Astrocyte of the spinal cord (primary cell): Measurements from ENCODE around the gene SORCS2.

ENCODE experiments used
- DNase-seq: peaks from one replicate; pipeline ENCODE4 v3.0.0; 2011; ENCODE audit warnings: low read depth, low spot score
- H3K4me3 ChIP-seq: 2 replicates; pipeline ENCODE4 v1.5.1; 2011; ENCODE audit warnings: low read depth, mild to moderate bottlenecking, low read length, moderate library complexity
- in situ Hi-C: cut with HindIII; loops from 2 replicates; pipeline ENCODE4 v1.10.0; 2017; ENCODE audit warnings: low sequenced_read_pairs
- TF ChIP-seq, protein P1 (sequence below): IDR thresholded peaks from 2 replicates; pipeline ENCODE4 v1.5.1; 2012; ENCODE audit warnings: low read depth, mild to moderate bottlenecking, low read length, inconsistent platforms

SORCS2 gene

DNA sequence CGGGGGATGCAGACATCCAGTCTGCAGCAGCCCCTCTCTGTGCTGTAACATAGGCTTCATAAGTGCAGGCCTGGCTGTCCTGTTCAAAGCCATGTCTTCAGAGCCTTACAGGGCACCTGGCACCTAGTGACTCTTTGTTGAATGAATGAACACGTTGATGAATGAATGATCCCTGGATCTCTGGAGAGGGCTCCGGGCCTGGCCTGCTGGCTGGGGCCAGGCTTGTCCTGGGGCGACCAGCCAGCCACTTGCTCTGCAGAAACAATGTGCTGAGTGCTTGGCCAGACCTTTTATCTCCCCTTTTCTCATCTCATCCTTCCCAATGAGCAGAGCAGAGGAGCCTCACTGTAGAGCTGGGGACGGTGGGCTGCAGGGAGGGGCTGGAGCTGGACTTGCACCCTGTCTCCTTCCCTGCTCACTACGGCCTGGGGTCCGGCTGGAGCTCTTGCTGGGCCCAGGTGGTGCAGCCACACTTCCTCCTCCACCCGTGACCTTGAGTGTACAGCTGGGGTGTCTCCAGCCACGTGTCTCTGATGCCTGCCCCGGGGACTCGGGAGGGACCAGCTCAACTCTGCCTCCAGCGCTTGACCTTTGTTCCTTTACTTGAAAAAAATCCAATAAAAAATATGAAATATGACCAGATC lies 164.5 kb downstream of the SORCS2 start:
- no peak overlapping the region for H3K4me3 ChIP-seq
- DNase-seq, result no peak
- TF ChIP-seq, protein P1, sequence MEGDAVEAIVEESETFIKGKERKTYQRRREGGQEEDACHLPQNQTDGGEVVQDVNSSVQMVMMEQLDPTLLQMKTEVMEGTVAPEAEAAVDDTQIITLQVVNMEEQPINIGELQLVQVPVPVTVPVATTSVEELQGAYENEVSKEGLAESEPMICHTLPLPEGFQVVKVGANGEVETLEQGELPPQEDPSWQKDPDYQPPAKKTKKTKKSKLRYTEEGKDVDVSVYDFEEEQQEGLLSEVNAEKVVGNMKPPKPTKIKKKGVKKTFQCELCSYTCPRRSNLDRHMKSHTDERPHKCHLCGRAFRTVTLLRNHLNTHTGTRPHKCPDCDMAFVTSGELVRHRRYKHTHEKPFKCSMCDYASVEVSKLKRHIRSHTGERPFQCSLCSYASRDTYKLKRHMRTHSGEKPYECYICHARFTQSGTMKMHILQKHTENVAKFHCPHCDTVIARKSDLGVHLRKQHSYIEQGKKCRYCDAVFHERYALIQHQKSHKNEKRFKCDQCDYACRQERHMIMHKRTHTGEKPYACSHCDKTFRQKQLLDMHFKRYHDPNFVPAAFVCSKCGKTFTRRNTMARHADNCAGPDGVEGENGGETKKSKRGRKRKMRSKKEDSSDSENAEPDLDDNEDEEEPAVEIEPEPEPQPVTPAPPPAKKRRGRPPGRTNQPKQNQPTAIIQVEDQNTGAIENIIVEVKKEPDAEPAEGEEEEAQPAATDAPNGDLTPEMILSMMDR, result no peak
- in situ Hi-C loops, result no loop called here

DNA sequence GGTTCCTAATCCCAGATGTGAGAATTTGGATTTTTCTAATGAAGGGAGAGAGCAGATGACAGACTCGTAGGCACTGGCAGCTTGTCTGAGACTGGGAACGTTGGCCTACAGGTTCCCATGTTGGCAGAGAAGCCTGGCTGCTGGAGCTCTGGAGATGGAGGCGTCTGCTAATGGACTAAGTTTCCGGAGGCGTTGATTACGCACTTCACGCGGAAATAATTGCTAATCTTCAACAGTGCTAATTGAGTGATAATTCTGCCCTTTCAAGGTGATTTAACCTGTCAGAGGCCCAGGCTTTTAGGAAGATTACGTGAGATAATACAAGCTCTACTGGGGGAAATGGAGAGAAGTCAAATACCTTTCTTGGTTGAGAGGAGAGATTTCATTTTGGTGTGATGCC lies 165.0 kb downstream of the SORCS2 start:
- in situ Hi-C loops, result no loop called here
- no peak for DNase-seq
- no peak overlapping the region for H3K4me3 ChIP-seq
- TF ChIP-seq, protein P1, result no peak

DNA sequence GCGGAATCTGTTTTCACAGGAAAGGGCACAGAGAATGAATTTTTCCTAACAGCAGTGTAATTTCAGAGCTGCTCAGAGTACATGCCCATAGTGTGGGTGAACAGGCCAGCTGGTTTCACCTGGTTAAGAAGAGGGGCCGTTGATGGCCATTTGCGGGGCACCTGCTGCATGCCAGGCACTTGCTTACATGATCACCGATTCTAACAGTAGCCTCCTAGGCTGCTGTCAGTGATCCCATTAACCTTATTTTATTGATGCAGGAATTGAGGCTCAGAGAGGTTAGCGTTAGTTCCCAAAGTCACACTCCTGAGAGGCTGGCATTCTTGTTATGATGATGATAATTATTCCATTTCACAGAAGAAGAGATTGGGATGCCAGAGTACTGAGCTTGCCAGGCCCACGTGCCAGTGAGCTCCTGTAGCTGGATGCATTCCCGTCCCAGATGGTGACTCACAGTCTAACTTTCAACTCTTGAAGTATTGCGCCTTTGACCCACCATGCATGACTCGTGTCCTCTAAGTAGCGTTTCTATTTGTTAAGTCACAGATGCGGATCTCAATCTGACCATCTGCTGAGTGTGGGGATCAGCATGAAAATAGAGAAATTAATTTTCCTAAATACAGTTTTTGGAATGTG lies 165.9 kb downstream of the SORCS2 start:
- TF ChIP-seq, protein P1, result no peak
- peak; percentile 83 for DNase-seq
- in situ Hi-C loops, result no loop called here
- H3K4me3 ChIP-seq, result no peak overlapping the region

DNA sequence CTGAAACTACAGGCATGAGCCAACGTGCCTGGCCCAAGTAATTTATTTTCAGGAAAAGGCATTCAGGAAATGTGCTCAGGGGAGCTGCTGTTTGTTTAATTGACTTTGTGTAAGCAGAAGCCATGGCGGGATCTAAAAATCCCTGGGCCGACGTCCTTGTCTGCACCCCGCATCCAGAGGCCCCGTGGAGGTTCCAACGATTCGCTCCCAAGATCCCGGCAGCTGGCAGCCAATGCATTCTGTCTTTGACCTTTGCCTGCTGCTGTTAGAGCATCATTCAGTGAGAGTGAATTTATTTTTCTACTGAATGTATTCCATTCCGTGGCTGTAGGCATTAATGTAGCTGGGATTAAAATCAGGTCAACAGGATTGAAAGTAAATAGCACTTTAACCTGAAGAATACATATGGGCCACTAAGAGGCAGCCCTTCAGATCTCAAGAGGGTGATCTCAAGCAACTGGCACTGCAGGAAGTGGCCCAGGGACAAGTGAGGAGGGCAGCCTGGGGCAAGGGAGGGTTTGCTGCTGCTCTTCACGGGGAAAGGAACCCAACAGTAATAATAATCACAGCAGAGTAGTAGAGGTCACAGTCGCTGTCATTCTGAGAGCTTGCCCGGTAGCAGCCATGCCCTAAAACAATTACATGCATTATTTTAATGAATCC lies 167.2 kb downstream of the SORCS2 start:
- in situ Hi-C loops, result no loop called here
- TF ChIP-seq, protein P1, result no peak
- no peak overlapping the region for H3K4me3 ChIP-seq
- DNase-seq, result no peak

DNA sequence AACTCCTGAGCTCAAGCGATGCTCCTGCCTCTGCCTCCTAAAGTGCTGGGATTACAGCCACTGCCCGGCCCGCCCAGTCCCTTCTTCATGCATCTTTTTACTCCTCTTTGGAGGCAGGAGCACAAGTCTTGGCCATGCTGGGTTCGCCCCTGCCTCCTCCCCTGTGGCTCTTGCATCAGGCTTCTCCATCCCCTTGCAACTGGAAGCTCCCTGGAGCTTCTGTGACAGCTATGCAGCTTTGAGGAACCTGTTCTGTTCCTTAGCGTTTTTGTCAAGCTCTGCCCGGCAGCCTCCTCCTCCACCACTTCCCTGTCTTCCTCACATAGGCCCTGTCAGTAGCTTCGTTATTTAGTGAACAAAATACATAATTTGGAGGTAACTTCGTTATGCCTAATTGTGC lies 168.5 kb downstream of the SORCS2 start:
- in situ Hi-C loops, result no loop called here
- DNase-seq, result no peak
- no peak overlapping the region for H3K4me3 ChIP-seq
- TF ChIP-seq, protein P1, result no peak

DNA sequence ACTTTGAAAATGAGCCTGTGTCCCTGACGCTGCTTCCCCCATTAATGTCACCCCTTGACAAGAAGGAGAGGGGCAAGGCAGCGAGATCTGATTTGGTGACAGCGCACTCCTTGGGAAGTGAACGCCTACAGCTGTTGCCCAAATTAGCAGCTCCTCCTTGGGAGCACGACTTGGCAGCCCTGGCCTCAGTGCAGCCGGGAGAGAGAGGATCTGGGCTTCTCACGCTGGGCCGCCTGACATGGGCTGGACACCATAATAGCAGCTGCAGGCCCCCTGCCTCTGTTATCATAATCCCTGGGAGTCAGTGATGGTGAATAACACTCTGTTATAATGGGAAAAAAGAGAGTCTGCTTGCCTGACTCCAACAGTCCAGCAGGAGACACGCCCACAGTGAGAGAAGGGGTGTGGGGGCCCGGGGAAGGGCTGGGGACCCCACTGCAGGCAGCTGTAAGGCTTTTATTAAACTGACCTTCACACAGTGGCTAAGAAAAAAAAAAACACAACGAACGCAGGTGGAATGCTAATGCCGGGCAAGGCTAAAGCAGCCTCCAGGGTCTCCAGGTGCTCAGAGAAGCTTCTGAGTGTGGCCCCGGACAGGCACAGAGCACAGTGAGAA lies 169.1 kb downstream of the SORCS2 start:
- in situ Hi-C loops, result no loop called here
- no peak overlapping the region for H3K4me3 ChIP-seq
- peak; percentile 29 for DNase-seq
- TF ChIP-seq, protein P1, result no peak
